HG02938 (cell line): ENCODE data around the gene C20orf202.
A peak's percentile ranks its signal among the peaks of the same experiment; 100 is the strongest.
"Not testable (repeated sequence)": the region's sequence is repeated elsewhere in the genome, so short reads cannot be mapped to it uniquely, and the experiment has no call there.

Experiments used
- ATAC-seq: cut with Tn5 transposase; IDR thresholded peaks from one replicate; pipeline ENCODE4 v1.9.1; 2021; ENCODE audit warnings: mild to moderate bottlenecking, moderate library complexity; ENCODE audit not compliant: unreplicated experiment

Gene C20orf202

GRCh38 chr20:1207293-1207878 is 4.1 kb downstream of the C20orf202 start:
- no peak for ATAC-seq

GRCh38 chr20:1209447-1210387 is 6.5 kb downstream of the C20orf202 start:
- no peak for ATAC-seq

- no peak for ATAC-seq
These were observed 7.2 kb downstream of the C20orf202 start for GRCh38 chr20:1210501-1210900.

GRCh38 chr20:1212023-1212422 is 8.8 kb downstream of the C20orf202 start:
- no peak for ATAC-seq

- peak; percentile 59 for ATAC-seq
These were observed 9.5 kb downstream of the C20orf202 start for GRCh38 chr20:1212607-1213396.

- no peak for ATAC-seq
These were observed 11.6 kb downstream of the C20orf202 start for GRCh38 chr20:1214838-1215261.

- ATAC-seq, result no peak
These were observed 12.3 kb downstream of the C20orf202 start for GRCh38 chr20:1215386-1216170.

- not testable (repeated sequence) for ATAC-seq
These were observed 13.5 kb downstream of the C20orf202 start for GRCh38 chr20:1216527-1217427.

GRCh38 chr20:1222750-1223149 is 19.5 kb downstream of the C20orf202 start:
- ATAC-seq, result not testable (repeated sequence)

- ATAC-seq, result no peak
These were observed 21.1 kb downstream of the C20orf202 start for GRCh38 chr20:1224205-1224890.

- no peak for ATAC-seq
These were observed 22.1 kb downstream of the C20orf202 start for GRCh38 chr20:1225263-1225782.

- no peak for ATAC-seq
These were observed 22.8 kb downstream of the C20orf202 start, which contains the start of gene RAD21L1 for GRCh38 chr20:1225783-1226654. RAD21L1 (plus strand) TSS chr20:1226044; CDS start chr20:1228454, 2,410 bp downstream.

- no peak for ATAC-seq
These were observed 26.3 kb downstream of the C20orf202 start for GRCh38 chr20:1229541-1229940.

GRCh38 chr20:1232286-1233111 is 29.2 kb downstream of the C20orf202 start:
- no peak for ATAC-seq

- ATAC-seq, result no peak
These were observed 37.3 kb downstream of the C20orf202 start for GRCh38 chr20:1240549-1240948.

GRCh38 chr20:1241456-1241855 is 38.2 kb downstream of the C20orf202 start:
- no peak for ATAC-seq

GRCh38 chr20:1242099-1242498 is 38.8 kb downstream of the C20orf202 start:
- no peak for ATAC-seq
